Prostate gland (tissue), 2 donors: Measurements from ENCODE around the gene ADGRB3. TPM values are rescaled to one million over a fixed set of nuclear protein-coding genes. Genes with fewer than 3 reads are reported as not detected.

Source experiments
- DNase-seq: peaks from one replicate; pipeline ENCODE4 v3.0.0-alpha.2; 2019; ENCODE audit warnings: low spot score
- H3K27ac ChIP-seq, 2 donors: fragments of 200-600 bp; sonication (generic); 2 replicates each; pipeline ENCODE4 v1.5.1; 2017 to 2019
- H3K27me3 ChIP-seq: fragments of 200-600 bp; sonication (generic); replicated peaks from 2 replicates; pipeline ENCODE4 v1.5.1; 2019; ENCODE audit not compliant: insufficient read depth
- H3K36me3 ChIP-seq, 2 donors: fragments of 200-600 bp; sonication (generic); 1 replicate in 1 of 2; 2 replicates in 1 of 2; pipeline versions ENCODE4 v1.5.1 to v1.8.1; 2017 to 2019
- H3K4me1 ChIP-seq: fragments of 200-600 bp; sonication (generic); replicated peaks from 2 replicates; pipeline ENCODE4 v1.5.1; 2019
- H3K4me3 ChIP-seq, 2 donors: fragments of 200-600 bp; sonication (generic); 2 replicates each; pipeline ENCODE4 v1.5.1; 2017 to 2019
- H3K9me3 ChIP-seq: fragments of 200-600 bp; sonication (generic); 2 replicates; pipeline ENCODE4 v1.5.1; 2017
- CTCF ChIP-seq, 4 experiments: fragments of 200-600 bp in 2 of 4; fragments of 450-650 bp in 2 of 4; sonication (generic) in 2 of 4; IDR thresholded peaks; 1 replicate in 3 of 4; 2 replicates in 1 of 4; pipeline ENCODE4 v1.5.1; 2016 to 2019; ENCODE audit warnings: antibody characterized with exemption in 4 of 4, mild to moderate bottlenecking in 2 of 4, moderate library complexity in 2 of 4
- POLR2A ChIP-seq: fragments of 450-650 bp; IDR thresholded peaks from one replicate; pipeline ENCODE4 v1.6.1; 2016; ENCODE audit warnings: antibody characterized with exemption, mild to moderate bottlenecking
- POLR2AphosphoS5 ChIP-seq: sonication (generic); formaldehyde crosslinking; IDR thresholded peaks from one replicate; pipeline ENCODE4 v1.6.1; 2017; ENCODE audit warnings: antibody characterized with exemption
- whole genome bisulfite sequencing: methylation state at CpG from one replicate; pipeline ENCODE4 v1.1.5; 2018; 5-methylcytosine and 5-hydroxymethylcytosine counted together
- intact Hi-C: fragments of 100-400 bp; cut with DNase I; formaldehyde crosslinking; loops from one replicate; pipeline ENCODE4 v1.14.2; 2022
- total RNA-seq, 2 donors: library from RNA; depleted of rRNA; stranded (reverse); fragments of >200 nt; gene quantifications; one replicate each; pipeline ENCODE4 v1.1.0, GENCODE V29; 2016

ADGRB3 gene
- total RNA-seq, 2 donors from 2014 or later, result 0.59 to 3.1 TPM

GRCh38 chr6:68915586-68915985 is 280.5 kb downstream of the ADGRB3 start:
- H3K4me1 ChIP-seq, result no peaks in the 10 kb centered on the region
- intact Hi-C loops, result no loop called here
- DNase-seq, result no peak
- TF ChIP-seq CTCF (IDR thresholded peaks at IDR 0.05) (no peak), POLR2A (no peak), POLR2AphosphoS5 (no peak)
- H3K27ac ChIP-seq, result no peak overlapping the region
- H3K9me3 ChIP-seq, result no peaks in the 10 kb centered on the region
- no peaks in the 10 kb centered on the region for H3K27me3 ChIP-seq
- WGBS, result 27% methylated on average over 2 of the region's 2 CpGs
- H3K4me3 ChIP-seq, result no peak overlapping the region
- H3K36me3 ChIP-seq, result no peaks in the 10 kb centered on the region

- H3K27ac ChIP-seq, result no peak overlapping the region
- intact Hi-C loops, result no loop called here
- H3K27me3 ChIP-seq, result no peaks in the 10 kb centered on the region
- DNase-seq, result no peak
- no peaks in the 10 kb centered on the region for H3K4me1 ChIP-seq
- TF ChIP-seq POLR2A, result no peak
- TF ChIP-seq CTCF (IDR thresholded peaks at IDR 0.05), result no peak
- TF ChIP-seq POLR2AphosphoS5, result no peak
- no peaks in the 10 kb centered on the region for H3K36me3 ChIP-seq
- no peak overlapping the region for H3K4me3 ChIP-seq
- H3K9me3 ChIP-seq, result no peaks in the 10 kb centered on the region
- WGBS, result 63% methylated on average over 3 of the region's 3 CpGs
Observed at GRCh38 chr6:68919537-68919936, 284.5 kb downstream of the ADGRB3 start.

- Histone ChIP-seq H3K4me3 (no peak overlapping the region), H3K36me3 (no peaks in the 10 kb centered on the region), H3K4me1 (no peaks in the 10 kb centered on the region), H3K27me3 (no peaks in the 10 kb centered on the region), H3K9me3 (no peaks in the 10 kb centered on the region), H3K27ac (no peak overlapping the region)
- intact Hi-C loops, result no loop called here
- 90% methylated on average over 2 of the region's 2 CpGs for WGBS
- no peak for DNase-seq
- TF ChIP-seq POLR2AphosphoS5, result no peak
- TF ChIP-seq CTCF (IDR thresholded peaks at IDR 0.05), result no peak
- TF ChIP-seq POLR2A, result no peak
Observed at GRCh38 chr6:68941345-68941744, 306.3 kb downstream of the ADGRB3 start.

- intact Hi-C loops, result no loop called here
- Histone ChIP-seq H3K27ac (no peak overlapping the region), H3K27me3 (no peaks in the 10 kb centered on the region), H3K9me3 (no peaks in the 10 kb centered on the region), H3K4me1 (no peaks in the 10 kb centered on the region), H3K36me3 (no peaks in the 10 kb centered on the region), H3K4me3 (no peak overlapping the region)
- WGBS, result 91% methylated on average over 5 of the region's 5 CpGs
- no peak for DNase-seq
- no peak for TF ChIP-seq CTCF (IDR thresholded peaks at IDR 0.05)
- no peak for TF ChIP-seq POLR2A
- no peak for TF ChIP-seq POLR2AphosphoS5
Observed at GRCh38 chr6:68947721-68948120, 312.6 kb downstream of the ADGRB3 start.

GRCh38 chr6:68951270-68951669 is 316.2 kb downstream of the ADGRB3 start:
- TF ChIP-seq CTCF (IDR thresholded peaks at IDR 0.05) (no peak), POLR2AphosphoS5 (no peak), POLR2A (no peak)
- 60% methylated on average over 10 of the region's 10 CpGs for WGBS

More at GRCh38 chr6:68951270-68951669, 316.2 kb downstream of the ADGRB3 start:
- no peaks in the 10 kb centered on the region for H3K36me3 ChIP-seq
- H3K27me3 ChIP-seq, result no peaks in the 10 kb centered on the region
- no peak for DNase-seq
- no peak overlapping the region for H3K4me3 ChIP-seq
- H3K27ac ChIP-seq, result no peak overlapping the region
- H3K4me1 ChIP-seq, result no peaks in the 10 kb centered on the region
- no peaks in the 10 kb centered on the region for H3K9me3 ChIP-seq
- intact Hi-C loops, result no loop called here
